Measurements from ENCODE around the gene CTDSP2. TPM values are rescaled to one million over a fixed set of nuclear protein-coding genes. Genes with fewer than 3 reads are reported as not detected.
"Not testable (repeated sequence)": the region's sequence is repeated elsewhere in the genome, so short reads cannot be mapped to it uniquely, and the experiment has no call there.

Gene CTDSP2
- total RNA-seq, 4 donors from 2014 or later, result 106 to 179 (median 150) TPM

DNA sequence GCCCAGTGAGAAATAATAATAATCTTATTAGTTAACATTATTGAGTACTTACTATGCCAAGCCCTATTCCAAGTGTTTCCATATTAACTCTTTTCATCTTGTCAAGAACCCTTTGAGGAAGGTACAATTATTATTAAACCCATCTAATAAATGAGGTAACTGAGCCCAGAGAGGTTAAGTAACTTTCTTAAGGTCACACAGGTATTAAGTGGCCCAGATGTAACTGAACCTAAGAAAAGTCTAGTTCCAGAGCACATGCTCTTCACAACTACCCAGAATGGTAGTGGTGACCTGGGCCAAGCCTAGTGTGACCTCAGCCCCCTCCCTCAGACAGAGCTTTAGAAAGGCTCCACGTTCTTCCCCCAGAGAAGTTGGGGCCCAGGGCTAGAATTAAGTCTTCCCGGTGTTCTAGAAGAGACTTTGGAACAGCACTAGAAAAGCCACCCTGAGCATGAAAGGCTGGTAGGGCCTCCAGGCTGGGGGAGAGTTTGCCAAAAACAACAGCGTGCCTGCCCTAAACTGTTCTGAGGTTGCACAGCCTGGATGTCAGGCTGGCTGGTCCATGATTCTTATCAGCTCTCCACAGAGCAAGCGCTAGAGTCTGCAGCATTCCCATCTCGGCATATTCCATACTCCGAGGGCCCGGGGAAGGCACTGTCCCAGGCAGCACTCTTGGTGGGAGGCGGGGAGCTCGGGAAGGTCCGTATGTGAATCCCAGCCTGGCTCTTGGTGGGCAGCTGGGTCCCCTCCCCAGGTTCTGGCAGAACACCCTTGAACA, 41.3 kb upstream of the CTDSP2 start:
- TF ChIP-seq, protein P1, sequence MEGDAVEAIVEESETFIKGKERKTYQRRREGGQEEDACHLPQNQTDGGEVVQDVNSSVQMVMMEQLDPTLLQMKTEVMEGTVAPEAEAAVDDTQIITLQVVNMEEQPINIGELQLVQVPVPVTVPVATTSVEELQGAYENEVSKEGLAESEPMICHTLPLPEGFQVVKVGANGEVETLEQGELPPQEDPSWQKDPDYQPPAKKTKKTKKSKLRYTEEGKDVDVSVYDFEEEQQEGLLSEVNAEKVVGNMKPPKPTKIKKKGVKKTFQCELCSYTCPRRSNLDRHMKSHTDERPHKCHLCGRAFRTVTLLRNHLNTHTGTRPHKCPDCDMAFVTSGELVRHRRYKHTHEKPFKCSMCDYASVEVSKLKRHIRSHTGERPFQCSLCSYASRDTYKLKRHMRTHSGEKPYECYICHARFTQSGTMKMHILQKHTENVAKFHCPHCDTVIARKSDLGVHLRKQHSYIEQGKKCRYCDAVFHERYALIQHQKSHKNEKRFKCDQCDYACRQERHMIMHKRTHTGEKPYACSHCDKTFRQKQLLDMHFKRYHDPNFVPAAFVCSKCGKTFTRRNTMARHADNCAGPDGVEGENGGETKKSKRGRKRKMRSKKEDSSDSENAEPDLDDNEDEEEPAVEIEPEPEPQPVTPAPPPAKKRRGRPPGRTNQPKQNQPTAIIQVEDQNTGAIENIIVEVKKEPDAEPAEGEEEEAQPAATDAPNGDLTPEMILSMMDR (IDR thresholded peaks at IDR 0.05), result no peak
- no peak for ATAC-seq (ENCODE audit: low FRiP score)
- DNase-seq (ENCODE audit: low spot score), result no peak

DNA sequence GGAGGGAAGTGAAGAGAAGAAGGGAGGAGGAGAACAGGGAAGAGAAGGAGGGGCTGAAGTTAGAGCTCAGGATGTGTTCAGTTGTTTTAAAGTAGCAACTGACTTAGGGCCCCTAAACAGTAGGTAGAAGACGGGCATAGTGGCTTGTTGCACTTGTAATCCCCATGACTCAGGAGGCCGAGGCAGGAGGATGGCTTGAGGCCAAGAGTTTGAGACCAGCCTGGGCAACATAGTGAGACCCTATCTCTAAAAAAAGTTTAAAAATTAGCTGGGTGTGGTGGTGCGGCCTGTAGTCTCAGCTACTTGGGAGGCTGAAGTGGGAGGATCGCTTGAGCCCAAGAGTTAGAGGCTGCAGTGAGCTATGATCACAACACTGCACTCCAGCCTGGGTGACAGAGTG, 40.4 kb upstream of the CTDSP2 start:
- not testable (repeated sequence) for DNase-seq (ENCODE audit: low spot score); ATAC-seq (ENCODE audit: low FRiP score)

GRCh38 chr12:57886542-57886941, 40.0 kb upstream of the CTDSP2 start:
- DNase-seq (ENCODE audit: low spot score), result no peak
- no peak for ATAC-seq (ENCODE audit: low FRiP score)
- TF ChIP-seq, protein P1 (IDR thresholded peaks at IDR 0.05), result no peak

DNA sequence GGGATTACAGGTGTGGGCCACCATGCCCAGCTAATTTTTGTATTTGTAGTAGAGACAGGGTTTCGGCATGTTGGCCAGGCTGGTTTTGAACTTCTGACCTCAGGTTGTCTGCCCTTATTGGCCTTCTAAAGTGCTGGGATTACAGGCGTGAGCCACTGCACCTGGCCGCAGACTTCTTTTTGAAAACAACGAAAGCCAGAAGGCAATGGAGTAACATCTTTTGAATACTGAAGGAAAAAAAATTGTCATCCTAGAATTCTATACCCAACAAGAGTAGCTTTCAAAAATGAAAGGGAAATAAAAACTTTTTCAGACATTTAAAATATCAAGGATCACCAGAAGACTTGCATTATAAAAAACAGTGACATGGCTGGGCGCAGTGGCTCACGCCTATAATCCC, 38.7 kb upstream of the CTDSP2 start:
- TF ChIP-seq, protein P1 (IDR thresholded peaks at IDR 0.05), result no peak
- DNase-seq (ENCODE audit: low spot score) (no peak), ATAC-seq (ENCODE audit: low FRiP score) (no peak)

GRCh38 chr12:57883700-57884099, 37.2 kb upstream of the CTDSP2 start:
- DNase-seq (ENCODE audit: low spot score) (no peak), ATAC-seq (ENCODE audit: low FRiP score) (no peak)
- TF ChIP-seq, protein P1 (IDR thresholded peaks at IDR 0.05), result no peak

DNA sequence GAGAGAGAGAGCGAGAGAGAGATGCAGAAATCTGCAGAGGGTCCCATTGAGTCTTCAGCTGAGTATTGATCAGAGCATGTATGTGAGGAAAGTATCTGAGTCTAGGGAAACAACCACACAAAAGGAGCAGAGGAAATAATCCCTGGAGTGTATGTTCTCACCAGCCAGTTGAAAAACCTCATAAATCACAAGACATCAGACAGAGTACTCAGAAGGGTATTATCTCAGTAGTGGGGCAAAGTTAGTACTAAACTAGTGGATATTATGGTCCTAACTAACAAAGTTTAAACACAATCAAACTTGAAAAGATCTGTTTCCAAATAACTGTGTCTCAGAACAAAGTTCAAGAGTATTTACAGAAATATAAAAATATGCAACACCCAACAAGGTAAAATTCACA, 36.5 kb upstream of the CTDSP2 start:
- no peak for ATAC-seq (ENCODE audit: low FRiP score)

GRCh38 chr12:57882575-57882974, 36.0 kb upstream of the CTDSP2 start:
- TF ChIP-seq, protein P1 (IDR thresholded peaks at IDR 0.05), result no peak
- DNase-seq (ENCODE audit: low spot score) (no peak), ATAC-seq (ENCODE audit: low FRiP score) (no peak)

More for the DNA sequence above, 36.5 kb upstream of the CTDSP2 start:
- TF ChIP-seq, protein P1 (IDR thresholded peaks at IDR 0.05), result no peak
- DNase-seq (ENCODE audit: low spot score), result no peak
